Midbrain (tissue), 1 donor: ENCODE data around the gene PRODH2.
"Not testable (repeated sequence)": the region's sequence is repeated elsewhere in the genome, so short reads cannot be mapped to it uniquely, and the experiment has no call there.

Source experiments
- DNase-seq: peaks from one replicate; lab custom pipeline; 2025; lab: John Stamatoyannopoulos, UW

PRODH2 gene

DNA sequence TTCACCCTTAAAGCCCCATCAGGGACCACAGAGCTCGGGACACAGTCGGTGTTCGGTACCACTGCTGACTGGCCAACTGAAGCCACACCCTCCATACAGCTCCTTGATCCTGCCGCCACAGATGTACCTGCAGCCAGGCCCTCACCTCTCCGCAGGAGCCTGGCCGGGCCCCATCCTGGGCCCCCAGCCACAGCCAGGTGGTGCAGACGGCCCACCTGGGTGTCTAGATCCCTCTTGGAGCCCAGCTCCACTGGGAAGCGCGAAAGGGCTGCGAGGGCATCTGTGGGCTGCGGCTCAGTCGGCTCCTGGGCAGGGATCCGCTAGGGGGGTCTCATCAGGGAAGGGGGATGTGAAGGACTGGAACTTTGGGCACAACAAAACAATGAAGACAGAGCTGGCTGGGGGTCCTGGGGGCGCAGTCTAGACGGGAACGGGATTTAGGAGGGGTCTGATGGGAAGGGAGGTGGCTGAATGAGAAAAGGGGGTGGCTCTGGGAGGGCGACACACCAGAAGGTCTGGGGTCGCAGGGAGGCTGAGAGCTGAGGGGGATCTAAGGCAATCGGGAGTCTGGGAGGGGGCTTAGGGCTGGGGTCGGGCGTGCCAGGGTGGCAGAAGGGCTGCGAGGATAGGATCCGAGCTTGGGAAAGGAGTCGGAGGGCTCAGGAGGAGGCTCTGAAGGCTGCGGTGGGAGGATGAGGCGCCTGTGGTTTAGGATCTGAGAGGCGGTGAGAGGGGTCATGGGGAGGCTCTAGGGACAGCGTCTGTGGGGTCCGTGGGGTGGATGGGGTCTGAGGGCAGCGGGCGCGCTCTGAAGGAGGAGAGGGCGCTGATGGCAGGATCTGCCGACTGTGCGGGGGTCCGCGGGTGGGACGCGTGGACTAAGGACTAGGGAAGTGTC, 15.8 kb downstream of the PRODH2 start:
- no peak for DNase-seq

DNA sequence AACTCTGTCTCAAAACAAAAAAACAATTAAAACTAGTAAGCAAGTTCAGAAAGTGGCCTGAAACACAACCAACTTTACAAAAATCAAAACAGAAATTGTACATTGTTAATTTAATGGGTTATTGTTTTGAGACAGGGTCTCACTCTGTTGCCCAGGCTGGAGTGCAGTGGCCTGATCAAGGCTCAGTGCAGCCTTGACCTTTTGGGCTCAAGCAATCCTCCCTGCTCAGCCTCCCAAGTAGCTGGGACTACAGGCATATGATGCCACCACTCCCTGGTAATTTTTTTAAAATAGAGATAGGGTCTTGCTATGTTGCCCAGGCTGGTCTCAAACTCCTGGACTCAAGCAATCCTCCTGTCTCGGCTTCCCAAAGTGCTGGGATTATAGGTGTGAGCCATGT, 17.1 kb downstream of the PRODH2 start:
- DNase-seq, result not testable (repeated sequence)

DNA sequence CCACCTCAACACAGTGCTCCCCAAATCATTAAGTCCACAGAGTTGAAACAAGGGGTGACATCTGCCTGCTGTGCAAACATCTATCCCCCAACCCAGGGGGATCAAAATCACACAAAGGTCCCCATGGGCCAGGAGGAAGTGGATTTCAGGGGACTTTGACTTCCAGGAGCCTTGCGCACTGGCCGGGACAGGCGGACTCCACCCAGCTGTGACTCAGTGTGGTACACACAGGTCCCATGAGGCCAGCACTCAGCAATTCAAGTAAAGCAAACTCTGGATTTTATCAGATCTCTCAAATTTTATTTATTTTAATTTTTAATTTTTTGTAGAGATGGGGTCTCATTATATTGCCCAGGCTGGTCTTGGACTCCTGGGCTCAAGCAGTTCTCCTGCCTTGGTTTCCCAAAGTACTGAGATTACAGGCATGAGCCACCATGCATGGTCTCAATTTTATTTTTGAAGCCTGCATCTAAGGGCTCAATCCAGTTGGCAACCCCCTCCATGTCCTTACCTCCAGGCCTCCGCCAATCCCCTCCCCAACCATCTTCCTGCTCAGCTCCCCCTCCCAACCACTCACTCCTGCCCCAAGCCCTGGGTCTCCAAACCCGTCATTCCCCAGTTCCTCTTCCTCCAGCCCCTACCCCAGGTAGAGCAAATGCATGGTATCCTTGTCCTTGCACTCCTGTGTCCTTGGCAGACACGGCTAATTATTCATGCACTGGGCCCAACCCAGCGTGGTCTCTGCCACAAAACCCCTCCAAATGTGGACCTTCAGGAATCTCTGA, 19.1 kb downstream of the PRODH2 start:
- DNase-seq, result no peak

DNA sequence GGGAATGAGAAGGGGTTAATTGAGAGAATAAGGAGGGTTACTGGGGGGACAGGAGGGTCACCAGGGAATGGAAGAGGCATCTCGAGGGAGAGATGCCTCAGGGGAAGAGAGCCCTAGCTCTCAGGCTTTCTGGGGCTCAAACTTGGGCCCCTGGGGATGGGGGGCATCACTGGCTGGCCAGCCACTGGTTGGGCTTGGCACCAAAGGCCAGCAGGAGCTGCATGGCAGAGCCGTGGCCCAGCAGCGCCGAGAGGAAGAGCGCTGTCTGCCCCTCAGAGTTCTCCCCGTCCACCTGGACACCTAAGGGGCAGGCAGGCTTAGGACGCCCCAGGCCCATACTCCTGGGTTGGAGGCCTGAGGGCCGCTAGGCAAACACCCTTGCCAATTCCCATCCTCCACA, 19.8 kb downstream of the PRODH2 start:
- DNase-seq, result no peak

DNA sequence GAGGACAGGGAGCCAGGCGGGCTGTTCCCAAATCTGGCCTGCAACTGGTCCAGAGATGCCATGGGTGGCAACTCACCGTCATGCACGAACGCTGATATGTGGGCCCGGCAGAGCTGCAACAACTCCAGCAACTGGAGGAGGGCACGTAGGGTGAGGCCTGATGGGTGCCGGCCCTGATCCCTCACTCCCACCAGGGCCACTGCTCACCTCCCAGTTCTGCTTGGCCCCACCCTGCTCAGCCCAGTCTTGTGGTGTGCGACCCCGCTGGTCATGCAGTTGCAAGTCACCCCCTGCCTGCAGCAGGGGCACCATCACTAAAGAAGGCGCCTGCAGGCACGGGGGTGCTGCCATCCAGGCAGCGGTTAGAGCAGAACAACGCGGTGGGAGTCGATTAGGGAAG, 20.3 kb downstream of the PRODH2 start:
- no peak for DNase-seq

DNA sequence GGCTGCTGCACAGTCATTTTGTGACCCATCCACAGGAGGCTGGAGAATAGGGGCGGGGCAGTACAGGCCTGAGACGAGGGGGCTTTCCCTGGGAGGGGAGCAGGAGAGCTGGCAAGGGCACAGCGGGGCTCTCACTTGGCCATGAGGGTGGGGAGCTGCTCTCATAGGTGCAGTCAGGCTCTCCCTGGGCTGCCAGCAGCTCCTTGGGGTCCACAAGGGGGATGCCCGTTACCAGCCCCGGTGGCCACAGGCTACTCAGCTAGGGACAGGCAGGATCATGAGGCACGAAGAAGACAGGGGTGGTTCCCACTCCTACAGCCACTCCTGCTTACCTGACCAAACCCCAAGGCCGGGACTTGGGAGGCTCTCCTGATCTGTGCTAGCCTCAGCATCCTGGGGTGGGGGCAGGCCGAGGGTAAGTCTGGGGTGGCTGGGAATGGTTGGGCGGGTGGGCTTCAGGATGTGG, 20.8 kb downstream of the PRODH2 start:
- no peak for DNase-seq

DNA sequence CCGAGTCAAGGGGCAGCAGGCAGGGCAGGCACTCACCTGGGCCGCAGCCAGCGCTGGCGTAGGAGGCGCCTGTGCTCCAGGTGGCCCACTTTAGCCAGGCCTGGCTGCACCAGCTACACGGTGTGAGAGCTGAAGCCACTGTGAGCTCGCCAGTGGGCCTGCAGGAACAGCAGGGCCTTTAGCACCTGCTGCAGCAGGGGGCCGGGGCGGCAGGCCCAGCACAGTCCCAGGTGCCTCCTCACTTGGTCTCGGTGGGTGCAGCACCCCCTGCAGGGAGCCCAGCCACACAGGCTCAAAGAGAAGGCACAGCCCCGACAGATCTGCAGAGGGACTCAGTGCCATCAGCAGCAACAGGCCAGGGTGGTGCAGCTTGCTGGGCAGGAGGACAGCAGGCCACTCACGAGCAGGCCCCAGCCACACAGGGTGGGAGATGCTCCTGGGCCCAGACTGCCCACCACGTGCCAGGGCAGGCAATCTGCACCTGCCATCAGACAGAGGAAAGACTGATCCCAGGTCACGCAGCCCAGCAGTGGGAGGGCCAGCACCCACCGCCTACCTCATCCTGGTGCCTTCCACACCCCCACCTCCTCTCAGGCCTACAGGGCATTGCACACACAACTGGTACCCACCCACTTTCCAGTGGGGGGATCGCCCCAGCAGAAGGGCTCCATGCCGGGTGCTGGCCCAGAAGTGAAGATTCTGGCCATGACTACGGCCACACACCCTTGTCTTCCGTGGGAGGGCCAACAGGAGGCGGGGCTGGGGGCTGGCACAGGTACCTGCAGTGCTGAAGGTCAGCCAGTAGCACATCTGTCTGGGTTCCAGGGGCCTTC, 21.4 kb downstream of the PRODH2 start:
- no peak for DNase-seq

DNA sequence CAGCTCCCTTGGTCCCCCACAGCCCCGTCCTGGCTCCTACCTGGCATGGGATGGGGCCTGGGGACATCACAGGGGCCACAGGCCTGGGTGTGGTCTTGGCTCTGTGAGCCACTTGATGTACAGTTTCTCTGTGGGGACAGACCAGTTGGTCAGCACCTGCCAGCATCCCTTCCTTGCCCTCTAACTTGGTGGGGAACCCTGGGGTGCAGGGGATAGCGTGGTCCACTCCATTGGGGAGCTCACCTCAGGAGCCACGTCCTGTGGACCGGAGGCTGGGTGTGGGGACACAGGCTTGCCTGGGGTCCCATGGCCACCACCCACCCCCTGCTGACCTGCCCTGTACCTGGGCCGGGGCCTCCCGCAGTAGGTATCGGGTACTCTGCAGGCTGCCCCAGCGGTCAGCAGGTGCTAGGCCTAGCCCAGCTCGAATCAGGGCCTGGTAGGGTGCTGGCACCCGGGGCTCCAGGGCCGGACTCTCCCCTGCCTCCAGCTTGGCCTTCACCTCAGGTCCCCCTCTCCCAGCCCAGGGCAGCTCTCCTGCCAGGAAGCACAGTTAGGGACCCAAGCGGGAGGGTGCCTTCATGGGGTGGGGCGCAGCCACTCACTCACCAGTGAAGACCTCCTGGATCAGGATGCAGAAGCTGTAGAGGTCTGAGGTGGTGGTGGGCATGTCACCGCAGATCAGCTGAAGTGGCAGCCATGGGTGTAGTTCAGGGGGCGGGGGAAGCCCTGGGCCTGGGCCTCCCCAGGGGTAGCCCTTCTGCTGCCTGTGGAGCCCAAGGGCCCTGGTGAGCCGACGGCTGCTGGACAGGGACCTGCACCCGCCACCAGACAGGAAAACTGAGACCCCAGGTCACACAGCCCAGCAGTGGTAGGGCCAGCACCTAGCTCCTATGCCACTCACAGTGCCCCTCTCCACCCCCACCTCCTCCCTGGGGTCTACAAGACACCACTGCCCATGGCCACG, 22.4 kb downstream of the PRODH2 start:
- DNase-seq, result no peak

DNA sequence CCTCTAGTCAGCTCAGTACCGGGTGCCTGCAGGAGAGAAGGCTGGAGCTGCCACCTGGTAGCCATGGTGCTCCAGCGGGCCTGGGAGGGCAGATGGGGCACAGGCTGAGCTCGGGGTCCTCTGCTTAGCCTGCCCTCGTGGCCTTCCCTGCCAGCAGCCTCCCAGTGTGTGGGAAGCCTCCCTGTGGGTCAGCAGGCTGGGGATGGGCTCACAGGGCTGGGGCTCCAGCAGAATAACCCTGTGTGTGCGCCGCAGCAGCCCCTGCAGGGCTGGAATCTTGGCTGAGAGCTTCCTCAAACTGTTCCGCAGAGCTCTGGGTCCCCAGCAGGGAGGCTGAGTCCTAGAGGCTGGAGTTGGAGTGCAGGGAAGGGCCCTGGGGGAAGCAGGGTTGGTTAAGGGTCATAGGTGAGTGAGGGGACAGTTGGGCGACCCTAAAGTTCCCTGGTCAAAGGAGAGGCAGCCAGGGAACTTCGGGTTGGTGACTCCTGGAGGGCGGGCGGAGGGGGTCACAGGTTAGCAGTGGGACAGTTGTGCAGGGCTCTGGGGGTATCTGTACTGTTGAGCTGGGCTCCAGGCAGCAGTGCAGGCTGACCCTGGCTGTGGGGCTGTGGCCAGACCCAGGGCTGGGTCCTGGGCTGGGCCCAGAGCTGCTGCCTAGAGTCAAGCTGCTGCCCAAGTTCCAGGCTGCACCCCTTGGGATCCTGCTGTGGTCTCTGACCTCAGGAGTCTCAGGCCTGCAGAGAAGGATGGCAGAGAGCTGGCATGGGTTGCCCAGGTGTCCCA, 23.3 kb downstream of the PRODH2 start:
- DNase-seq, result no peak

DNA sequence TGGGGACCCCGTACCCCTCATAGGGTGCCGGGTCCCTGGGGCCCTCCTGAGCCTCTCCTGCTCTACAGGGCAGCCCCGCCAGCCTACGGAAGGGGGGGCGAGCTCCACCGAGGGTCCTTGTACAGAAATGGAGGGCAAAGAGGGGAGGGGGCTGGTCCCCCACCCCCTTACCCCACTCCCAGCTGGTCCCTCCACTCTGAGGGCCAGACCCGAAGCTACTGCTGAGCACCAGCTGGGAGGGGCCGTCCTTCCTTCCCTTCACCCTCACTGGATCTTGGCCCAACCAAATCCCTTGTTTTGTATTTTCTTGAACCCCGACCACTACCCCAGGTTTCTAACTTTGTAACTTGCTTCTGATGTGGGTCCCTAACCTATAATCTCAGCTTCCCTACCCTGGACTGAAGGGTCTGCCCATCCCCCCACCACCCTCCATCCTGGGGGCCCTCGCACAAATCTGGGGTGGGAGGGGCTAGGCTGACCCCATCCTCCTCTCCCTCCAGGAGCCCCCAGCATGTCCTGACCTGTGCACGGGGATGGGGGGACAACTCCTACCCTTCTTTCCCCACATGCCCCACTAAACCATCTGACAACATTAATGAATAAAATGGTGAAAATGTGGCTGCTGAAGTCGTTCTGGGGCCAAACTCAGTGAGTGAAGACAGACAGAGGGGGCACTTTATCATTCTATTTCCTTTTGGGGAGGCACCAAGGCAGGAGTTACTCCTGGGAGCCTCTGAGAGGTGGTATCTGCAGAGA, 24.3 kb downstream of the PRODH2 start:
- no peak for DNase-seq

DNA sequence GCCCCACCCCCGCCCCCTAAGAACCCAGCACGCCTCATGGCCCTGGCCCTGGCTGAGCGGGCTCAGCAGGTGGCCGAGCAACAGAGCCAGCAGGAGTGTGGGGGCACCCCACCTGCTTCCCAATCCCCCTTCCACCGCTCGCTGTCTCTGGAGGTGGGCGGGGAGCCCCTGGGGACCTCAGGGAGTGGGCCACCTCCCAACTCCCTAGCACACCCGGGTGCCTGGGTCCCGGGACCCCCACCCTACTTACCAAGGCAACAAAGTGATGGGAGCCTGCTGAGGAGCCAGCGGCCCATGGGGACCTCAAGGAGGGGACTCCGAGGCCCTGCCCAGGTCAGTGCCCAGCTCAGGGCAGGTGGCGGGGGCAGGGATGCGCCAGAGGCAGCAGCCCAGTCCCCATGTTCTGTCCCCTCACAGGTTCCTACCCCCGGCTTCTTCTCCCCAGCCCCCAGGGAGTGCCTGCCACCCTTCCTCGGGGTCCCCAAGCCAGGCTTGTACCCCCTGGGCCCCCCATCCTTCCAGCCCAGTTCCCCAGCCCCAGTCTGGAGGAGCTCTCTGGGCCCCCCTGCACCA, 25.3 kb downstream of the PRODH2 start:
- DNase-seq, result no peak

DNA sequence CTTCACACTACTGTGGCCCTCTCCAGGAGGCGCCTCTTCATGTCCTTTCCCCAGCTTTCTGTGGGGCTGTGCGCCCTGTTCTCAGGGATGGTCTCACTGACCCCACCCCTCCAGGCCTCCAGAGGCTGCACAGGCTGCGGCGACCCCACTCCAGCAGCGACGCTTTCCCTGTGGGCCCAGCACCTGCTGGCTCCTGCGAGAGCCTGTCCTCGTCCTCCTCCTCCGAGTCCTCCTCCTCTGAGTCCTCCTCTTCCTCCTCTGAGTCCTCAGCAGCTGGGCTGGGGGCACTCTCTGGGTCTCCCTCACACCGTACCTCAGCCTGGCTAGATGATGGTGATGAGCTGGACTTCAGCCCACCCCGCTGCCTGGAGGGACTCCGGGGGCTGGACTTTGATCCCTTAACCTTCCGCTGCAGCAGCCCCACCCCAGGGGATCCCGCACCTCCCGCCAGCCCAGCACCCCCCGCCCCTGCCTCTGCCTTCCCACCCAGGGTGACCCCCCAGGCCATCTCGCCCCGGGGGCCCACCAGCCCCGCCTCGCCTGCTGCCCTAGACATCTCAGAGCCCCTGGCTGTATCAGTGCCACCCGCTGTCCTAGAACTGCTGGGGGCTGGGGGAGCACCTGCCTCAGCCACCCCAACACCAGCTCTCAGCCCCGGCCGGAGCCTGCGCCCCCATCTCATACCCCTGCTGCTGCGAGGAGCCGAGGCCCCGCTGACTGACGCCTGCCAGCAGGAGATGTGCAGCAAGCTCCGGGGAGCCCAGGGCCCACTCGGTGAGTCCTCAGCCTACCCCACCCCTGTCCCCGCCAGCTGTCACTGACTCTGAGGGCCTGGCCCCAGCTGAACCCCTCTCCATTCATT, 26.1 kb downstream of the PRODH2 start:
- DNase-seq, result no peak

DNA sequence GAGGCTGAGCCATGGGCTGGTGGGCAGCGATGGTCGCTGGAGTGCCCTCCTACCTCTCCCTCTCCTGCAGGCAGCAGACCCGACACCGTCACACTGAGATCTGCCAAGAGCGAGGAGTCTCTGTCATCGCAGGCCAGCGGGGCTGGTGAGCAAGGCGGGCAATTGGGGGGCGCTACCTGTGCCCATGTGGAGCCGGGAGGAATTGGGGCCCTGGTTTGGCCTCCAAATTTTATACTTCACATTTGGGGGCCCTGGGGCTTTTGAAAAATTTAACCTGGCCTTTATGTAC, 27.4 kb downstream of the PRODH2 start:
- no peak for DNase-seq

DNA sequence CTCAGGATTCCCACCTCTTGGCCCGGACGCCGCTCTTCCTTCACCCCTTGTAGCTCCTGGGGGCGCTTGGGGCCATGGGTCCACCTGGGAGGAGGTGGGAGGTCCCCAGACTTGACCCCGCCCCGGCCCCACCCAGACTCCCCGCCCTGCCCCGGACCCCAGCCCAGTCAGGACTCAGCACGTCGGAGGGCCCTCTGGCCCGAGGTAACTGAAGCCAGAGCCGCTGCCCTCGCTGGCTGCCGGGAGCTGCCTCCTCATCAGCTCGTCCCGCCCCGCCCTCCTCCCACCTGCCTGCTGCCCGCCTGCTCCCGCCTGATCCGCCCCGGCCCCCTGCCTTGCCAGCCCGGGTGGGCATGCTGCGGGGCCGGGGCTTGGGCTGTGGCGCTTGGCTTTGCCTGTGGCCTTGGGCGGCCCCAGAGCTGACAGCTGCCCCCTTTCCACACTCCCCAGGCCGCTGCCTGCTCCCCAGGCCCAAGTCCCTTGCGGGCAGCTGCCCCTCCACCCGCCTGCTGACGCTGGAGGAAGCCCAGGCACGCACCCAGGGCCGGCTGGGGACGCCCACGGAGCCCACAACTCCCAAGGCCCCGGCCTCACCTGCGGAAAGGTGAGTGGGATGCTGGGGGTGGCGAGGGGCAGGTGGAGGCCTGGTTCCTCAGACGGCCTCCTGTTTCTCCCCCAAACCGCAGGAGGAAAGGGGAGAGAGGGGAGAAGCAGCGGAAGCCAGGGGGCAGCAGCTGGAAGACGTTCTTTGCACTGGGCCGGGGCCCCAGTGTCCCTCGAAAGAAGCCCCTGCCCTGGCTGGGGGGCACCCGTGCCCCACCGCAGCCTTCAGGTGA, 27.9 kb downstream of the PRODH2 start:
- no peak for DNase-seq

DNA sequence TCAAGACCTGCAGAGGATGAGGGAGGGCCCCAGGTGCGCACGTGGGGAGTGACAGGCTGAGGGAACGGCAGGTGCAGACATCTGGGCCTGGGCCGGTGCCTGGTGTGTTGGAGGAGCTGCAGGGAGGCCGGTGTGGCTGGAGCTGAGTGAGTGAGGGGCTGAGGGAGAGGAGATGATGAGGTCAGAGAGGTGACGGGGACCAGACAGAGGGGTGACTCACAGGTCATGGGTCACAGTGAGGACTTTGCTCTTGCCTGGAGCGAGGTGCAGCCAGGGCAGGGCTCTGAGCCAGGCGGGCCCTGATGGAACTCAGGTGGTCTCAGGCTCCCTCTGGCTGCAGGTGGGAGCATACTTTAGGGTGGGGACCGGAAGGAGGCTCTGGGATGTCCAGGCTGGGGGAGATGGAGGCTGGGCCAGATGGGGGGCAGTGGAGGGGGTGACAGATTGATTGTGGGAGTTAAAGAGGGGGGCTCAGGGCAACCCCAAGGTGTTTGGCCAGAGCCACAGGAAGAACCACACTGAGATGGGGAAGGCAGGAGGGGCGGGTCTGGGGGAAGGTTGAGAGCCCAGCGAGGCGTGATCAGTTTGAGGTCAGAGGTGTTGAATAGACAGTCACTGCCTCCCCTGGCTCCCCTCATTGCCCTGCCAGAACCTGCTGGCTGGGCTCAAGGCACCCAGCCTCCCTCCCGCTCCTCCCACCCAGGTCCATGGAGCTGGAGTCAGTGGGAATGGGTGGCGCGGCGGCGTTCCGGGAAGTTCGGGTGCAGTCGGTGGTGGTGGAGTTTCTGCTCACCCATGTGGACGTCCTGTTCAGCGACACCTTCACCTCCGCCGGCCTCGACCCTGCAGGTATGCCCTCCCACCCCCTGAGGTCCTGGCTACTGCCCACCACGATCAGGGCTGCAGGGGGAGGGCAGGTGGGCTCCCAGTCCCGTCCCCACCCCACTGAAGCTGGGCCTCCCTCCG, 28.9 kb downstream of the PRODH2 start:
- no peak for DNase-seq

DNA sequence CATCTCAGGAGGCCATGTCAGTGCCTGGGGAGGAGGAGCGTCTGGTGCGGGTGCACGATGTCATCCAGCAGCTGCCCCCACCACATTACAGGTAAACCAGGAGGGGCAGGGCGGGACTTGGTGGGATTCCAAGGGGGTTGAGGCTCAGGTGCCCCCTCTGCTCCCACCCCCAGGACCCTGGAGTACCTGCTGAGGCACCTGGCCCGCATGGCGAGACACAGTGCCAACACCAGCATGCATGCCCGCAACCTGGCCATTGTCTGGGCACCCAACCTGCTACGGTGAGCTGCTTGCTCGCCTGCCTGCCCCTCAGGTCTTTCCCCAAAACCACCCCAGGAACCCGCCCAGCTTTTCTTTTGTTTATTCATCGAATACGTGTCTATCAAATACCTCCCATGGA, 30.1 kb downstream of the PRODH2 start:
- DNase-seq, result no peak
